OCI-M1 (cell line): ENCODE data around the gene ZNF429.
"Not testable (repeated sequence)": the region's sequence is repeated elsewhere in the genome, so short reads cannot be mapped to it uniquely, and the experiment has no call there.

ENCODE experiments used
- DNase-seq: peaks from one replicate; lab custom pipeline; 2025; lab: John Stamatoyannopoulos, UW

The ZNF429 gene

GRCh38 chr19:21513651-21514050 is 8.2 kb downstream of the ZNF429 start:
- no peak for DNase-seq

- DNase-seq, result peak; percentile 43
Measured at GRCh38 chr19:21519488-21519887, 14.1 kb downstream of the ZNF429 start.

DNA sequence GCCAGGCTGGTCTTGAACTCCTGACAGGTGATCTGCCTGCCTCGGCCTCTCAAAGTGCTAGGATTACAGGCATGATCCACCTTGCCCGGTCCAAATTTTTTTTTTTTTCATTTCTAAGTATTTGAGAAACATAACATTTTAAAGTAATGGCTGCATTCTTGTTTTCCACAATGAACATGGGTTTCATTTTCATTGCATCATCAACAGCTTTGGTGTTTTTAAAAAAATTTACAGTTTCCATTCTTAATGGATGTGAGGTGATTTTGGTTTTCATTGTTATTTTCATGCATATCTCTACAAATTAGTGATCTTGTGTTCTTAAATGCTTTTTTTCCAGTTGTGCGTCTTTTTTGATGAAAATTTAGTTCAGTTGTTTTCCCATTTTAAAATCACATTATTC is 27.5 kb downstream of the ZNF429 start:
- no peak for DNase-seq

GRCh38 chr19:21536741-21537290 is 31.4 kb downstream of the ZNF429 start:
- peak; percentile 26 for DNase-seq

DNA sequence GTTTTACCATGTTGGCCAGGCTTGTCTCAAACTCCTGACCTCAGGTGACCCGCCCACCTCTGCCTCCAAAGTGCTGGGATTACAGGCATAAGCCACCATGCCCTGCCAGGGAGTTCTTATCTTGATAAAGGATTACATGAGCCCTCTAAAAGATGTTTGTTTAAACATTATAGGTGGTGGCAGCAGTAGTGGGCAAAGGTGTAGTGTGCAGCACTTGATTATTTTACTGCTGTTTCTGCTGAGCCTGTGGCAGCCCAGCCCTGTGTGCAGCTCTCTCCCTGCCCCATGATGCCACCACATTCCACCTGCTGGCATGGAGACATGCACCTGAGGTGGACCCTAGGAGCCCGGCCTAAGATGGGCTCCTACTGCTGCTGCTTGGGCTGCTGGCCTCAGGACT is 54.0 kb downstream of the ZNF429 start:
- DNase-seq, result no peak

GRCh38 chr19:21564406-21564805 is 59.0 kb downstream of the ZNF429 start:
- no peak for DNase-seq

- no peak for DNase-seq
Measured at GRCh38 chr19:21566073-21566472, 60.7 kb downstream of the ZNF429 start.

DNA sequence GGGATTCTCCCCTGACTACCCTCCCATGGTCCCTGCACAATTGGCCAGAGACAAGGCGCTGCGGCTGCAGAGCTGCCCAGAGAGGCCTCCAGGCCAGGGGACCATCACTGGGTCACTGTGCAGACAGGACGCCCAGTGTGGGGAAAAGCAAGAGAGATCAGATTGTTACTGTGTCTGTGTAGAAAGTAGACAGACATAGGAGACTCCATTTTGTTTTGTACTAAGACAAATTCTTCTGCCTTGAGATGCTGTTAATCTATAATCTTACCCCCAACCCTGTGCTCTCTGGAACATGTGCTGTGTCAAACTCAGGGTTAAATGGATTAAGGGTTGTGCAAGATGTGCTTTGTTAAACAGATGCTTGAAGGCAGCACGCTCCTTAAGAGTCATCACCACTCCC is 62.4 kb downstream of the ZNF429 start:
- not testable (repeated sequence) for DNase-seq

GRCh38 chr19:21568816-21569493 is 63.6 kb downstream of the ZNF429 start:
- DNase-seq, result peak; percentile 98

GRCh38 chr19:21569494-21569865 is 64.1 kb downstream of the ZNF429 start:
- peak; percentile 96 for DNase-seq

DNA sequence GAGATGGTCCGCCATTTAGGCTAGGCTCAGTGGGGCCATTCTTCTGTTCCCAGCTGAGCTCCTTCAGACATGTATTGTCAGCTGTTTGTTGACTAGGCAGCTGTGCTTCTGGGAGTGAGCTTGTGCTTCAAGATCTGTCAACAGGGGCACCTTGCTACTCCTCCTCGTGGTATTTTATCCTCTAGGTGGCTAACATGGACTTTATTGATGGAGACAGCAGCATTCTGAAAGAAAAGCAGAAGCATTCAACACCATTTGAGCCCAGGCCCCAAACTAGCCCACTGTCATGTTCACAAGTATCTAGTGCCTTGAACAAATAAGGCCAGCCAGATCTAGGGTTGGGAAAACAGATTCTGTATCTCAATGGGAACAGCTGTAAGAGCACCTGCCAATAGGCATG is 65.9 kb downstream of the ZNF429 start:
- peak; percentile 76 for DNase-seq

GRCh38 chr19:21574607-21575006 is 69.2 kb downstream of the ZNF429 start:
- no peak for DNase-seq

DNA sequence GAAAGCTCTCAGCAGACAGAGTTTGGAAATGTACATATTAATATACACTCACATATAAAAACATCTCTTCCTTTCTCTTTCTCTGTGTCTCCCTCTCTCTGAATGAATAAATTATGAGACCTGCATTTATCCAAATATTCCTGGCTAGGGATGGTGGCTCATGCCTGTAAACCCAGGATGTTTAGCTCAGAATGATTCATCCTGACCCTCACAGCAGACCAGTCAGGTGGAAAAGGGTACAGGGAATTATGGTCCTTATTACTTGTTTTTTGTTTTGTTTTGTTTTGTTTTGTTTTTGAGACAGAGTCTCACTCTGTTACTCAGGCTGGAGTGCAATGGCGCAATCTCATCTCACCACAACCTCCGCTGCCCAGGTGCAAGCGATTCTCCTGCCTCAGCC is 71.1 kb downstream of the ZNF429 start:
- DNase-seq, result no peak

- no peak for DNase-seq
Measured at GRCh38 chr19:21580101-21580500, 74.7 kb downstream of the ZNF429 start.

DNA sequence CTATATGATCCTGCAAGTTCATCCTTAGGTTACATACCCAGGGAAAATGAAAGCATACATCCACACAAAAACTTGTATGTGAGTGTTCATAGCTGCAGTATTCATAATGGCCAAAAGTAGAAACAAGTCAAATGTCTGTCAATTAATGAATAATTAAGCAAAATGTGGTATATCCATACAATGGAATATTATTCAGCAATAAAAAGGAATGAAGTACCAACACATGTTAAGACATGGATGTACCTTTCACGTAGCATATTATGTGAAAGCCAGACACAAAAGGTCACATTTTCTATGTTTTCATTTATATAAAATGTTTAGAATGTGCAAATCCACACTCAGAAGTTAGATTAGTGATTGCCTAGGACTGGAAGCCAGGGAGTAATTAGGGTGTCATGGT is 75.4 kb downstream of the ZNF429 start:
- no peak for DNase-seq

- DNase-seq, result no peak
Measured at GRCh38 chr19:21581646-21582240, 76.3 kb downstream of the ZNF429 start.

DNA sequence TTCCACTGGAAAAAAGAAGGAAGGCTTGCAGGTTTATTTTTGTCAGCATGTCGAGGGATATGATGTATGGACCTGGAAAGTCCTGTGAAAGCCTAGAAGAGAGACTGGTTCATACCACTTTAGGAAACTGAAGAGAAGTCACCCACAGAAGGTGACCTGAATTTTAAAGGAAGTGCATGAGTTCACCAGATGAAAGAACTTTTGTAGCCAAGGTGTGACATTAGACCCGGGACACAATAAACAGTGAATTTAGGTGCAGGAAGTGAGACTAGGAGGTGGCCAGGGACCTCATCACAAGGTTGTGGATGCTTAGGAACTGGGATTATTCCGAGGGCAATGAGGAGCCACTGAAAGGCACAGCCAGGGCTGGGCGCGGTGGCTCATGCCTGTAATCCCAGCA is 79.1 kb downstream of the ZNF429 start:
- DNase-seq, result no peak

- peak; percentile 78 for DNase-seq
Measured at GRCh38 chr19:21585281-21585890, 80.0 kb downstream of the ZNF429 start.

DNA sequence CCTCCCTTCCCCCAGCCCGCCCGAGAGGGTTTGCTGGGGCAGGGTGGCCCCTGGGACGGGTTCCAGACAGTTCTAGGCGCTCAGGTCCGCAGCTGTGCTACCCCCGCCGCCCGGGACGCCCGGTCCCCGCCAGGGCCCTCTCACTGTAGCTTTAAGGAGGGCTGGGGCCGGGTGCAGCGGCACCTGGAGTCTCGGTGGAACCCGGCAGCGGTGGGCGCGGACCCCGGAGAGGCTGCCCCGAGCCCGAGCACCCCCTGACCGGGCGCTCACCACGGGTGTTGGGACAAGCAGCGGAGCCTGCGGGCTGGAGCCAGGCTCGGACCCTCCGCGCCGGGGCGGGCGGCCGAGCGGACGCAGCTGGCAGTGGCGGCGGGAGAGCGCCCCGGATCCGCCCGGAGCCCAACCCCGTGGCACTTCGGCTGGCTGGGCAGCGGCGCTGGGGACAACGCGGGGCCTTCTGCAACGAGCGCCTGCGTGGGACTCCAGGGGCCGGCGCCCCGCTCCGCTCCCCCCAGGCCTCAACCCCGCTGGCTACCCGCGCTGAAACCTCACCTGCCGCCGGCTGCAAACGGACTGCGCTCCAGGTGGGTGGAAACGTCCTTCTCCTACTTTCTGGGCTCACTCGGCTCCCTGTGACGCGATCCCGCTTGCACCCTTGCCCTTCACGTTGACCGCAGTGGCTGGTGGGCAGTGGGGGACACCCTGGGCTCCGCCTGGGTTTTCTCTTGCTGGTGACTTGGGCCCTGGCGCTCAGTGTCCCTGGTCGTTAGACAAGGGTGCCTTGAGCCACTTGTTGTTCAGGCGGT is 81.1 kb downstream of the ZNF429 start:
- DNase-seq, result no peak

- DNase-seq, result peak; percentile 93
Measured at GRCh38 chr19:21587117-21587461, 81.7 kb downstream of the ZNF429 start.

GRCh38 chr19:21587549-21587948 is 82.1 kb downstream of the ZNF429 start:
- DNase-seq, result no peak

- DNase-seq, result no peak
Measured at GRCh38 chr19:21588065-21588601, 82.7 kb downstream of the ZNF429 start.
